Psoas muscle (tissue), 8 donors: ENCODE measurements around the gene IRF8. TPM values are rescaled to one million over a fixed set of nuclear protein-coding genes. Genes with fewer than 3 reads are reported as not detected.

ENCODE experiments used
- ATAC-seq, 4 donors: fragments of 200-7000 bp; cut with Tn5 transposase; one replicate each; pipeline ENCODE4 v1.9.1; 2020; ENCODE audit warnings: moderate library complexity in 3 of 4, mild to moderate bottlenecking in 2 of 4
- DNase-seq, 2 donors: peaks; one replicate each; pipeline ENCODE4 v3.0.0-alpha.2; 2020
- H3K27ac ChIP-seq: fragments of 200-600 bp; one replicate; pipeline ENCODE4 v1.8.0; 2022
- H3K27me3 ChIP-seq, 3 donors: fragments of 200-600 bp in 1 of 3; one replicate each; pipeline versions ENCODE4 v1.6.1 to v1.8.0; 2013 to 2022; ENCODE audit warnings: low read length in 2 of 3, mild to moderate bottlenecking in 2 of 3, moderate library complexity in 1 of 3; ENCODE audit not compliant: insufficient read depth in 3 of 3
- H3K36me3 ChIP-seq, 2 donors: fragments of 200-600 bp in 1 of 2; one replicate each; pipeline versions ENCODE4 v1.6.1 to v1.8.0; 2013 to 2022; ENCODE audit warnings: low read depth in 1 of 2, mild to moderate bottlenecking in 1 of 2, moderate library complexity in 1 of 2; ENCODE audit not compliant: insufficient read depth in 1 of 2
- H3K4me1 ChIP-seq: fragments of 200-600 bp; one replicate; pipeline ENCODE4 v1.8.0; 2022
- H3K4me3 ChIP-seq: fragments of 200-600 bp; one replicate; pipeline ENCODE4 v1.8.0; 2022; ENCODE audit warnings: mild to moderate bottlenecking
- H3K9me3 ChIP-seq: fragments of 200-600 bp; one replicate; pipeline ENCODE4 v1.8.0; 2022
- WGBS, 3 donors: extraction: QIAGEN DNeasy Blood & Tissue Kit; methylation state at CpG; one replicate each; pipeline versions ENCODE4 v1.1.6 to v1.1.7; 2013; 5-methylcytosine and 5-hydroxymethylcytosine counted together
- intact Hi-C, 2 donors: fragments of 100-400 bp; cut with DNase I; formaldehyde crosslinking; loops; one replicate each; pipeline versions ENCODE4 v1.11.0 to v1.14.2; 2022
- polyA plus RNA-seq, 3 donors: library from polyadenylated mRNA; stranded (reverse); fragments of 200-250 nt; gene quantifications; one replicate each; pipeline ENCODE4 v1.2.3, GENCODE V29; 2013
- total RNA-seq, 4 donors: library from RNA; stranded (reverse); fragmentation: NEBNext Ultra II Directional in 2 of 4; extraction: Animal tissue kit (Norgen Biotek cat#: 25700) in 2 of 4; gene quantifications; one replicate each; pipeline versions ENCODE4 v1.2.1 to v1.2.4, GENCODE V29; 2021 to 2023
- TF ChIP-seq, protein P1 (sequence below): fragments of 200-600 bp; IDR thresholded peaks from one replicate; pipeline ENCODE4 v1.8.0; 2022; ENCODE audit warnings: antibody characterized with exemption
- donor health status: healthy with polysubstance abuse.
- donor health status: DM: no; HTN: no; CAD: no; lungs with moderate emphysema.
- donor health status: Bipolar disorder and iron deficiency.
- donor health status: healthy.
- donor health status: DM: yes; HTN: yes; CAD: no.
- donor health status: DM: no; HTN: no; CAD: no.
- donor health status: DM: no; HTN: no; CAD: no.
- donor health status: DM: yes; HTN: yes; CAD: no.

IRF8 gene
- total and polyA plus RNA-seq, 7 donors = 0.23 to 2.8 (median 1.1) TPM

DNA sequence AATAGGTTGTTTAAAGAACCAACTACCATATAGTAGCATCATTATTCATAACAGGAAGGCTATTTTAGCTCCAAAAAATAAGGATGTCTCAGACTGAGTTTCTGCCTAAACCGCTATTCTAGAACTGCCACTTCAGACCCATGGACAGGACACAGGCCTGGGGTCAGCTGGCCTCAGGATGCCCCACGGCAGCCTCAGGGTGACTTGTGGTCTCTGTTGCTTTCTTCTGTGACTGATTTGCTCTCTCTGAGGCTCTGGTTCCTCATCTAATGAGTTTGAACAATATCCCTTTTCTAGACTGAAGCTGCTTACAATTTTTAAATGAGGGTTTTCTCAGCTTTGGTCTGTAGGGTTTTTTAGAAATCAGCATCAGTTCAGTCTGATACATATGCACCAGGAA lies 31.8 kb upstream of the IRF8 start:
- no peaks in the 10 kb centered on the region for H3K4me1 ChIP-seq
- no peaks in the 10 kb centered on the region for H3K9me3 ChIP-seq
- peaks cover 0 to 4% (median 0%) of the 10 kb centered on the region in 3 donors for H3K27me3 ChIP-seq
- WGBS, 3 donors = 63 to 84% (median 79%) methylated on average over 2 of the region's 2 CpGs
- intact Hi-C loops = no loop called here
- TF ChIP-seq, protein P1, sequence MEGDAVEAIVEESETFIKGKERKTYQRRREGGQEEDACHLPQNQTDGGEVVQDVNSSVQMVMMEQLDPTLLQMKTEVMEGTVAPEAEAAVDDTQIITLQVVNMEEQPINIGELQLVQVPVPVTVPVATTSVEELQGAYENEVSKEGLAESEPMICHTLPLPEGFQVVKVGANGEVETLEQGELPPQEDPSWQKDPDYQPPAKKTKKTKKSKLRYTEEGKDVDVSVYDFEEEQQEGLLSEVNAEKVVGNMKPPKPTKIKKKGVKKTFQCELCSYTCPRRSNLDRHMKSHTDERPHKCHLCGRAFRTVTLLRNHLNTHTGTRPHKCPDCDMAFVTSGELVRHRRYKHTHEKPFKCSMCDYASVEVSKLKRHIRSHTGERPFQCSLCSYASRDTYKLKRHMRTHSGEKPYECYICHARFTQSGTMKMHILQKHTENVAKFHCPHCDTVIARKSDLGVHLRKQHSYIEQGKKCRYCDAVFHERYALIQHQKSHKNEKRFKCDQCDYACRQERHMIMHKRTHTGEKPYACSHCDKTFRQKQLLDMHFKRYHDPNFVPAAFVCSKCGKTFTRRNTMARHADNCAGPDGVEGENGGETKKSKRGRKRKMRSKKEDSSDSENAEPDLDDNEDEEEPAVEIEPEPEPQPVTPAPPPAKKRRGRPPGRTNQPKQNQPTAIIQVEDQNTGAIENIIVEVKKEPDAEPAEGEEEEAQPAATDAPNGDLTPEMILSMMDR = no peak
- DNase-seq (no peak), ATAC-seq (no peak)
- no peak overlapping the region for H3K27ac ChIP-seq
- no peaks in the 10 kb centered on the region for H3K36me3 ChIP-seq
- H3K4me3 ChIP-seq = no peak overlapping the region

DNA sequence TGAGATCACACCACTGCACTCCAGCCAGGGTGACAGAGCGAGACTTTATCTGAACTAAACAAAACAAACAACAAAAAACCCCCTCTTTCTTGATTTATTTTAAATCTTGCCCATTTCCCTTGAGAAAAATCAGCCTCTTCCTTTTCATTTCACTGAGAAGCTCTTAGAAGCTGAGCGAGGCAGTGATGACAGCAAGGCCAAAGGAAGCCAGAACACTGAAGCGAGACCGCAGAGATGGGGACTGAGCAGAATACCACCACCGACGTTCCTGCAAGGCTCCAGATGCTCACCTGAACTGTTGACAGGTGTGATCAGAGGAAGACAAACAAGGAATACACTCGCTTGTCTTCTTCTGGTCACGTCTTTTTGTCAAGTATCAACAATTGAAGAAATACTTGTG lies 30.5 kb upstream of the IRF8 start:
- H3K4me3 ChIP-seq = no peak overlapping the region
- intact Hi-C loops = no loop called here
- no peaks in the 10 kb centered on the region for H3K9me3 ChIP-seq
- TF ChIP-seq, protein P1 = no peak
- no peaks in the 10 kb centered on the region for H3K36me3 ChIP-seq
- ATAC-seq (no peak), DNase-seq (no peak)
- no peaks in the 10 kb centered on the region for H3K4me1 ChIP-seq
- peaks cover 0 to 6% (median 4%) of the 10 kb centered on the region in 3 donors for H3K27me3 ChIP-seq
- no peak overlapping the region for H3K27ac ChIP-seq
- 80 to 83% (median 81%) methylated on average over 8 of the region's 8 CpGs for WGBS, 3 donors

DNA sequence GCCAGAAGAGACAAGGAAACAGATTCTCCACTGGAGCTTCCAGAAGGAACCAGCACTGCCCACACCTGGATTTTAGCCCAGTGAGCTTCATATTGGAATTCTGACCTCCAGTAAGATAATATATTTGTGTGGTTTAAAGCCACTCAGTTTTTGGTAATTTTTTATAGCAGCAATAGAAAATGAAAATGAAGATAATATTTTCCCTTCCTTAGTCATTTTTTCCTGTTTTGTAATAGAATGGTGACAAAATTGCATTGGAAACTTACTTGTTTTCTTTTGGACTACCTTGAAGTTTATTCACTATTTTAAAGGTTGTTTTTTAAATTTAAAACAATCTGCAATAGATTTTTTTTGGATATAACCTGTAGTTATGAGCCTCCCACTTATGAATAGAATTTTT lies 29.8 kb upstream of the IRF8 start:
- Histone ChIP-seq H3K4me1 (no peaks in the 10 kb centered on the region), H3K36me3 (no peaks in the 10 kb centered on the region), H3K27me3 (peaks cover 0 to 6% (median 4%) of the 10 kb centered on the region in 3 donors), H3K27ac (no peak overlapping the region), H3K4me3 (no peak overlapping the region), H3K9me3 (no peaks in the 10 kb centered on the region)
- TF ChIP-seq, protein P1 = no peak
- ATAC-seq (no peak), DNase-seq (no peak)
- intact Hi-C loops = no loop called here

DNA sequence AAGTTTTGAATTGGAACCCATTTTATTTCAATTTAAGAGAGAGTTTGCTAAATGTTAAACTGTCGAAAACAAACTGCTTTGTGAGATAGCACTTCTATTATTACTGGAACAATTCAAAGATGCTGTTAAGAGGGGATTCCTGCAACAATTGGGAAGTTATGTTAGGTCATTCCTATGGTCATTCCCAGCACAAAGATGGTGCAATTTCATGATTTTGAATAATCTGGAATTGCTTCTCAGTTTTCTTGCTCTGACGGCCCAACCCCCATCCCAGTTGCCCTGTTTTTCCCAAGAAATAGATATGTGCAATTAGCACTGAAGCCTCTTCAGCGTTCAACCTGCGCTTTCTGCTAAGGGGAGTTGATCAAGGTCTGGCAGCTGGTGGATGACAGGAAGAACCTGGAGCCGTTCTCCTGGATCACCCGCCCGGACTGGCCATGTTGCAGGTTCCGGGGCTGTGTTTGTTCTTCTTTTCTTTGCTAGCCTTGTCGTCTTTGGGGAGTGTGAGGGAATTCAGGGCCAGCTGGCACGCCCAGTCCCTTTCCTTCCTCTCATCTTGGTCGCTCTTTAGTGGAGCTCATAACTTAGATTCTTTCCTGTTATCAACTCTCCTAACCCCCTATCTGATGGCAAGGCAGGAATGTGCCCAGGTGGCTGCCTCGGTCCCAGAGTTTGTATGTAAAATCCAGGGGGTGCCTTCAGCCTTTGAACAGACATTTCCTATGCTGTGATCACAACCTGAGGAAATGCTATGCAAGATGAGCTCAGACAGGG lies 29.0 kb upstream of the IRF8 start:
- TF ChIP-seq, protein P1 = no peak
- Histone ChIP-seq H3K4me1 (no peaks in the 10 kb centered on the region), H3K9me3 (no peaks in the 10 kb centered on the region), H3K36me3 (no peaks in the 10 kb centered on the region), H3K27ac (no peak overlapping the region), H3K4me3 (no peak overlapping the region), H3K27me3 (peaks cover 0 to 6% (median 4%) of the 10 kb centered on the region in 3 donors)
- DNase-seq (no peak), ATAC-seq (no peak)
- intact Hi-C loops = no loop called here
- 20 to 23% (median 20%) methylated on average over 12 of the region's 12 CpGs for WGBS, 3 donors

DNA sequence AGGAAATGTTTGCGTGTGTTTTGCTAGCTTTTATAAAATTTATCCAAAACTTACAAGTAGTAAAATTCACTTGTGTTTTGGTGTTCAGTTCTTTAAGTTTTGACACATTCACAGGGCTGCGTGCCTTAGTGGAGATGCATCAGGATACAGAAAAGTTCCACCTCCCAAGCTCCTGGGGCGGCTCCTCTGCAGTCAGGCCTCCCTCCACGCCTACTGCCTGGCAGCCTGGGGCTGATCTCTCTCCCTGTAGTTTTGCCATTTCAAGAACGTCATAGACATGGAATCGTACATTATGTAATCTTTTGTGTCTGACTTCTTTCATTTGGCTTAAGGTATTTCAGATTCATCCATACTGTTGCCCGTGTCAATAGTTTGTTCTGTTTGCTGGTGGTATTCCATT lies 27.2 kb upstream of the IRF8 start:
- Histone ChIP-seq H3K27ac (no peak overlapping the region), H3K4me1 (no peaks in the 10 kb centered on the region), H3K27me3 (peaks cover 0 to 6% (median 4%) of the 10 kb centered on the region in 3 donors), H3K36me3 (no peaks in the 10 kb centered on the region), H3K4me3 (no peak overlapping the region), H3K9me3 (no peaks in the 10 kb centered on the region)
- TF ChIP-seq, protein P1 = no peak
- DNase-seq = no peak
- WGBS, 3 donors = 68 to 69% (median 68%) methylated on average over 7 of the region's 7 CpGs
- ATAC-seq = no peak
- intact Hi-C loops = no loop called here
